Stimulated activated CD4-positive, alpha-beta T cell treated with anti-CD3 and anti-CD28 coated beads, TNF-alpha, amount 100 ng/mL, for 4 hours (primary cell): ENCODE data around the gene YPEL1.
"Not testable (repeated sequence)": the region's sequence is repeated elsewhere in the genome, so short reads cannot be mapped to it uniquely, and the experiment has no call there.

Source experiments
- DNase-seq, 3 experiments: peaks; one replicate each; pipeline ENCODE4 v3.0.0-alpha.2; 2020; ENCODE audit warnings: low read depth in 3 of 3

The YPEL1 gene

DNA sequence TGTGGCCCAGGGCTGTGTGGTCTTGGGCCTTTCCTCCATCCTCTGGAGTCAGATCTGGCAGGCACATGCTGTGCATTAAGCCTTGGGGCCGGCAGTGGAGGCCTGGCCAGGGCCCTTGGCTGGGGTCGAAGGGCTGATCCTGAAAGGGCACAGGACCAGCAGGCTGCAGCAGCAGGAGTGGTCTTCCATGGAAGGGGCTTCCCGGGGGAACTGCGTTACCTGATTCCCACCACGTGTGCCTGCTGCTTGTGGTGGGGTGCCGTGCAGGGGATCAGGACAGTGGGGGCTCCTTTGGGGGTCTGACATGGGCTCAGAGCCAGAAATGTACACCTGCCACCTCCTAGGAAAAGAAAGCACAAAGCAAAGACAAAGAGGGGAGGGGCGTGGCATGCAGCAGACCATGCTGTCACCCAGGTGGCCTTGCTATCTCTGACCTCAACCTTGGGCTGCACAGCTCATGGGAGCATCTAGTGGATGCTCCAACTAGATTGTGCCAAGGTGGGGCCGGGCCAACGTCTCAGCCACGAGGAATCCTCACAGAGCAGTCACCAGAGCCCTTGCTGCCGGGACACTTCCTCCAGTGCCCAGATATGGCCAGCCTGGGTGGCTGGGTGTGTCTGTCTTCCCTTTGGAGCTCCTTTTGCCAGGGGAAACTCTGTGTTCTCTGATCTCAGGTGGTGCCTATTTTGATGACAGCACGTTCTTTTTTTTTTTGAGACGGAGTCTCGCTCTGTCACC, 17.9 kb upstream of the YPEL1 start:
- DNase-seq = no peak

DNA sequence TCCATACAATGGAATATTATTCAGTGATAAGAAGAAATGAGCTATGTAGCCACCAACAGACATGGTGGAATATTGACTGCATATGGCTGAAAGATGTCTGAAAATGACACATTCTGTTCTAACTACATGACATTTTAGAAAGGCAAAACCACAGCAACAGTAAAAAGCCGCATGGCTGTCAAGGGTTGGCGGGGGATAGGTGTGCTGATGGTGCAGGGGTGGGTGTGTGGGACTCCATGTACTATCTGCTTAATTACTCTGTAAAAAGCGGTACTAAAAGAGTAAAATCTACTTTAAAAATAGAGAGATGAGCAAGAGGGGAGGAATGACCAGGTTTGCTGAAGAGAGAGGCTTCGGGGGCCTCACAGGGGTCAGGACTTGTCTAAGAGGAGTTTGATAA, 16.7 kb upstream of the YPEL1 start:
- DNase-seq = no peak

DNA sequence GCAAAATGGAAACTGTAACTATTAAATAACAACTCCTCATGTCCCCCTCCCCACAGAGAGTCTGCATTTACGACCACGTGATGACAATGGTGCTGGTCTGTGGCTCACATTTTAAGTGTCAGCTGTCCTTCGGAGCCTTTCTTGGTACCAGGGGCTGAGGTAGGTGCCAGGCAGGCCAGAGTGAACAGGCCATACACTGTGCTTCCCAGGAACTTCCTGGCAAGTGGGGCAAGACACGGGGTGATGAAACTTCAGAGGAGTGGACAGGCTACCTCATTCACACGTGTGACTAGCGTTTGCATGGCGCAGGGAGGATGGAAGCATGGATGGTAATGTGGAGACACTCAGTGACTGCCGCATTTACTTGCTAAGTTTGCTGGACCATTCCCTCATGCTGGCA, 10.4 kb upstream of the YPEL1 start:
- no peak for DNase-seq

DNA sequence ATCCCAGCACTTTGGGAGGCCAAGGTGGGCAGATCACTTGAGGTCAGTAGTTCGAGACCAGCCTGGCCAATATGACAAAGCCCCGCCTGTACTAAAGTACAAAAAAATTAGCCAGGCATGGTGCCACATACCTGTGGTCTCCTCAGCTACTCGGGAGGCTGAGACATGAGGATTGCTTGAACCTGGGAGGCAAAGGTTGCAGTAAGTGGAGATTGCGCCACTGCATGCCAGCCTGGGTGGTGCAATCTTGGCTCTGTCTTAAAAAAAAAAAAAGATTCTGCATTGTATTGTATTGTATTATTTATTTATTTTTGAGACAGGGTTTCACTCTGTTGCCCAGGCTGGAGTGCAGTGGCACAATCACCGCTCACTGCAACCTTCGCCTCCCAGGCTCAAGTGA, 9.3 kb upstream of the YPEL1 start:
- not testable (repeated sequence) for DNase-seq

DNA sequence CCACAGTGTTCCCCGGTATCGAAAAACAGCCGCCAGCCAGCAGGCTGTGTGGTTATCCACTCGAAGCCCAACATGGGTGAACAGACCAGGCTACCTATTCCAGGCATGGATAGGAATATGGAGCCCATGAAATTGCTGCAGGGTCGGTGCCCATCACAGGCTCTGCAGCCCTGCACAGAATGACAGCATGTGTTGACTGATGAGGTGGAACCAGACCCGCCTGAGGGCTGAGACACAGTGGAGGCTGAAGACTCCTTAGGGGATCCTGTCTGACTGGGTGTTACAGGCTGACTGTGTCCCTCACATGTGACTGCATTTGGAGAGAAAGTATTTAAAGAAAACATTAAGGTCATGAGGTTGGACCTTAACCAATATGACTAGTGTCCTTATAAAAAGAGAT, 6.2 kb upstream of the YPEL1 start:
- no peak for DNase-seq

DNA sequence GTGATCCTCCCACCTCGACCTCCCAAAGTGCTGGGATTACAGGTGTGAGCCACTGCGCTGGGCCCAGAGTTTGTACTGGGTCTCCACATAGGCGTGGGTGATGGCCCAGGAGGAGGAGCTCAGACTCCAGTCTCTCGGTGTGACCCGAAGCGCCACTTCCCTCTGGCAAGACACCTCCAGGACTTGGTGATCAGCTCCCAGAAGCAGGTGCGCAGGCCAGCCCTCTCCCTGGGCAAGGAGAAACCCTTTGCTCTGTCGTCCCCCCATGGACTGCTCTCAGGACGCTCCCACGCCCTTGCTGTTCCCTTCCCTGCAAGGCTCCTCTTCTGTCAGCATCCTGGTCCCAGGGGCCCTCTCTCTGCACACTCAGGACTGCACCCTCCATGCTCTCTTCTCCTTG, 5.5 kb upstream of the YPEL1 start:
- DNase-seq = no peak

DNA sequence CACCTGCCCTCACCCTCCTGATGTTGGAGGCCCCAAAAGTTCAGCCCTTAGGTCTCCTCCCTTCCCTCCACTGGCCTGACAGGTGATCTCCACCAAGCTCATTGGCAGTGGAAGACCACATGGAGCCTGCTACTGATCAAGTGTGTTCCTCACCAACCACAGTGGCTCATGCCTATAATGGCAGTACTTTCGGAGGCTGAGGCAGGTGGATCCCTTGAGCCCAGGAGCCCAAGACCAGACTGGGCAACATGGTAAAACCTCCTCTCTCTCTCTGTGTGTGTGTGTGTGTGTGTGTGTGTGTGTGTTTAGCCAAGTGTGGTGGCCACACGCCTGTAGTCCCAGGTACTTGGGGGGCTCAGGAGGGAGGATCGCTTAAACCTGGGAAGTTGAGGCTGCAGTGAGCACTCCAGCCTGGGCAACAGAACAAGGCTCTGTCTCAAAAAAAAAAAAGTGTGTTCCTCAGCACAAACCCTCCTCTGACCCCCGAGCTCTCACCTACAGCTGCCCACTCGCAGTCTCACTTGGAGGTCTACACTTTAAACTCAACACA, 4.3 kb upstream of the YPEL1 start:
- no peak for DNase-seq

DNA sequence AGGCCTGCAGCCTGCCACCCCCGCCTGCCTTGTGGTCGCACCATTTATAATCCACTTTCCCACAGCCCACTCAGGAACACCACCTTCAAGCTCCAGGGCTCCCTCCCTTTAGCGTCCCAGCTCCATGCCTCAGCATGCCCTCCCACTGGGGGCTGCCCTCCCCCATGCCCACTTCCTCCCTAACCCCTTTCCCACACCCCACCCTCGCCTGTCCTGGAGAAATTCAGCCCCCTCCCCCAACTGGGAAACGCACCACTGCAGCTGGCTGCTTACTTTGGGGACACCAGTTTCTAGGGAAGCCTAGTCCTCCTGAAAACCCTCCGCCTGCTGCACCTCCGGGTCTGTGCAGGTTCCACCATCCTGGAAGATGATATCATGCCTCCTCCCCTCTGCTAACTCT, 3.4 kb upstream of the YPEL1 start:
- DNase-seq = no peak

DNA sequence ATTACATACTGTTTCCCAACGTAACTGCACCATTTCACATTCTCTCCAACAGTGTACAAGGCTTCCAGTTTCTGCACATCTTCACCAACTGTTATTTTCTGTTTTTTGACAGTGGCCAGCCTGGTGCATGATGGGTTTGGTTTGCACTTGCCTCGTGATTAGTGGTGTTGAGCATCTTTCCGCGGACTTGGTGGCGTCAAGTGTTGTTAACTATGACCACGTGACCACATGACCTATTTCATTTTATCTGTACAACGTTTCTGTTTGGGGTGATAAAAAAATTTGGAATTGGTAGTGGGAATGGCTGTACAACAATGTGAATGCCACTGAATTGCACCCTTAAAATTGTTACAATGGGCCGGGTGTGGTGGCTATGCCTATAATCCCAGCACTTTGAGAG, 2.5 kb upstream of the YPEL1 start:
- DNase-seq = no peak

DNA sequence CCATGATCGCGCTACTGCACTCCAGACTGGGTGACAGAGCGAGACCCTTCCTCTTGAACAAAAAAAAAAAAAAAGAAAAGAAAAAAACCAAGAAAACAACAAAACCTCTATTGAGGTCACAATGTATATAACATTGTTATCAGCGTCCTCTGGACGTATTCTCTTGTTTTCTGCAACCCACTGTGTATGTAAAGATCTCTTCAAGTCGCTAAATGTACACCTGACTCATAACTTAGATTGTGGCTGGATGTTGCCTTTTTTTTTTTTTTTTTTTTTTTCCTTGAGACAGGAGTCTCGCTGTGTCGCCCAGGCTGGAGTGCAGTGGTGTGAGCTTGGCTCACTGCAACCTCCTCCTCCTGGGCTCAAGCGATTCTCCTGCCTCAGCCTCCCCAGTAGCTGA, 1.4 kb upstream of the YPEL1 start:
- no peak for DNase-seq

DNA sequence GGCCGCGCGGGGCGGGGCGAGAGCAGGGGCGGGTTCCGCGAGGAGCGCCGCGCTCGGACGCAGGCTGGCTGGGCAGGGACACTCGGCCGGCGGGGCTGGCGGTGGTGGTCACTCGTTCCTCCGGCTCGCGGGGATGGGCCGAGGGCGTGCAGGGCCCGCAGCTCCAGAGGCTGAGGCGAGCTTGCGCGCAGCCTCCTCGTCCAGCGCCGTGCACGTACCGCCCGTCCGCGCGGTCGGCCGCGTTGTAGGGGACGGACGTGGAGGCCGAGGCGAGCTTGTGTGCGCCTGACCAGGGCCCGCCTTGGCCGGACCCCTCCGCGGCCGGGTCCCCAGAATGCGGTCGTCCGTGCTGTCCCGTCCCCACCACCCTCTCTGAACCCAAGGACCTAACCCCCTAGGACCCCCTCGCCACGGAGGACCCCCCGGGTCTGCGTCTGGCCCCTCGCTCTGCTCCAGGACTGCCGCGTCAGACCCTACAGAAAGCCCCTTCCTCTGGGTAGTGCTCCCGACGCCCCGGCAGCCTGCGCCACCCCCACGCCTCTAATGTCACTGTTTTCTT, 569 bp upstream of the YPEL1 start:
- no peak for DNase-seq

DNA sequence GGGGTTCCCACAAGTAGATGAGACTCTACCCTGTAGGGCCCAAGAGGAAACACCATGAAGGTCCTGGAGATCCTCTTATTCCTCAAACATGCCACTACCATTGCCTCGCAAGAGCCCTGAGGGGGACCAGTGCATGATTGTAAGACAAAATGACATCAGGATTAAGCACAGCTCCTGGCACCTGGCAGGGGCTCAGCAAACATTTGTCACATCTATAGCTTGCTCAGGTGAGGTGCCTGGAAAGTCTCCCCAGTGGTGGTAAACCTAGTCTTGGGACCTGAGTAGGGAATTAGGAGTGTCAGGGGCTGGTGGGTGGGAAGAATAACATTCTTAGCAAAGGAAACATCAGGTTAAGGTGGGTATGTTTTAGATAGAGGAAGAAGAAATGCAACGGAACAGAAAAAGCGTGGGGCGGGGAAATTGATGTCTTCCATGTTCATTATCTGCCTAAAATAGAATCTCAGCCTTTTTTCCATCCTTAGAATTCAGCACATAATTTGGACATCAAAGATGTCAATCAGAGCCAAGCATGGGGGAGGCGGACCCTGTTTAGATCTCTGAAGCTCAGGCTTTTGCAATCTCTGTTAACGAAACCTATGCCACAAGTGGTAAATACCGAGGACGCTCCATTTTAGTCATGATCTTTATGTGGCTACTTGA, 924 bp downstream of the YPEL1 start:
- DNase-seq = no peak

DNA sequence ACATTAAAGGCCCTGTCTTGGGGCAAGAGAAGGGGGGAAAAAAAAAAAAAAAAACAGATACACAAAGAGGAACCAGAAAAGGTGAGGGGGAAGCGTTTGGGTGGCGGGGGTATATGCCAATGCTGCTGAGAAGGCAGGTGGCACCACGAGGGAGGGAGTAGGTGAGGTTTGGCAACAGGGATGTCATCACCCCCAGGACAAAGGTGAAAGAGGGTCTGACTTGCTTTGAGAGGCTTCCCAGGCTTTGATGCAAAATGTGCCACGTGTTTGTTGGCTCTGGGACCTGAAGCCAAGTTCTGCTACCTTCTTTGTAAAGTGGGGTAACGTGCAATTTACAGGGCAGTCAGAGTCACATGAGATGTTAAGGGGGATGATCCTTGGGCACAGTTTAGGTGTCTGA, 4.1 kb downstream of the YPEL1 start:
- no peak for DNase-seq

DNA sequence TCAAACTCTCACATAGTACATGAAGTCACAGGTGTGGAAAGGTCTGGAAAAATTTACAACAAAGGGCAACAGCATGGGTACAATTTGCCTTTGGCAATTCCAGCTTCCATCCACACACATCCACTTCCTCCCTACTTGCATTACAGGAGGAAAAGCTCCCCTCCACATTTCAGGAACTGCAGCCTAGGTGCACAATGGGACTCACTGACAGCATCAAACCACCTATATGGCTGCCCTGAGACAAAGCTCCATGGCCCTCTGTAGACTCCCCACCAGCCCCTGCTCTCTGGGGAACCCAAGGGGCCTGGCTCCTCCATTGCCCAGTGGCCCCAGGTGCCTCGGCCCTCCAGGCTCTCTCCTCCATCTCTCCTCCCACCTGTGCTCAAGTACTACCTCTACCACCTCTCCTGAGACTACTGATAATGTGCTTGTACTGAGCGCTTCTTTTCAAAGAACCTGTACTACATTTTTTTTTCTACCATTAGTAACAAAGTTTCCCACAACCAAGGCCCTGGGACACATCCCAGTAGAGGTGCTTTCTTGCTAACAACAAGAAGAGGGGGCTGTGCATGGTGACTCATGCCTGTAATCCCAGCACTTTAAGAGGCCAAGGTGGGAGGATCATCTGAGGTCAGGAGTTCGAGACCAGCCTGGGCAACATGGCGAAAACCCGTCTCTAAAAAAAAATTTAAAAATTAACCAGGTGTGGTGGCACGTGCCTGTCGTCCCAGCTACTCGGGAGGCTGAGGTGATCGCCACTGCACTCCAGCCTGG, 4.9 kb downstream of the YPEL1 start:
- no peak for DNase-seq

DNA sequence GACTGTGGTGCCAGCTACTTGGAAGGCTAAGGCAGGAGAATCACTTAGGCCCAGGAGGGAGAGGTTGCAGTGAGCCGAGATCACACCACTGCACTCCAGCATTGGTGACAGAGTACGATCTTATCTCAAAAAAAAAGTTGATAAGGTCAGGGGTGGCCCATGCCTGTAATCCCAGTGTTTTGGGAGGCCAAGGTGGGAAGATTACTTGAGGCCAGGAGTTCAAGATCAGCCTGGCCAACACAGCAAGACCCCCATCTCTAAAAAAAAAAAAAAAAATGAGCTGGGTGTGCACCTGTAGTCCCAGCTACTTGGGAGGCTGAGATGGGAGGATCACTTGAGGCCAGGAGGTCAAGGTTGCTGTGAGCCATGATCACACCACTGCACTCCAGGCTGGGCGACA, 6.4 kb downstream of the YPEL1 start:
- DNase-seq = not testable (repeated sequence)

DNA sequence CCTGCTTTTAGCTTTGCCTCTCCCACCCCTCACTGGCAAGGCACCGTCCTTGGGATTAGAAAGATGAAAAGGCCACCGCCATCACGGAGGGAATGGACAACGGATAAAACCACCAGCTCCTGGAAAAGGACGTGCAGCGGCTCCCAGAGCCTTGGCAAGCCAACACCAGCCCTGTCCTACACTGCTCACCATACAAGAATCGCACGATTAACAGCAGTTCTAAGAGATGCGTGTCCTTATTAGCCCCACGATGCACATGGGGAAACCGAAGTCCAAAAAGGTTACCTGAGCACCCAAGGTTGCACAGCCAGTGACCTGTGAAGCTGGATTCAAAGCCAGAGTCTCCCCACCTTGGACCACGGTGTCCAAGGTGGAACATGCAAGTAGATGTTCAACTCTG, 7.3 kb downstream of the YPEL1 start:
- DNase-seq = no peak

DNA sequence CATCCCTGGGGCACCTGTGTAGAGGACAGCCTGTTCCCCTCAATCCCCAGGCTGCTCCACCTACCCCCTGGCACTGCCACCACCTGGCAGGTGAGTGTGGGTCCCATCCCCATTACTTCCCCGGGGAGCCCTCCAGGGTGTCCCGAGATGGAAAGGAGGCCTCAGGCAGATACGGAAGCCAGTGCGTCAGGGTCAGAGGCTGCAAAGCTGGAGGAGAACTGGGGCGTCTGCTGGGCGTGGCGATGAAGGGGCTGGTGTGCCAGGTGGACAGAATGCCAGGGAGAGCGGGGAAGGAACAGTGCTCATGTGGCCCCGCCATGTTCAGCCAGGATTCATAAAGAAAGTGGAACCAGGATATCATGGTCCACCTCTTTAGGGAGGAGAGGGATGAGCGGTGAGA, 7.8 kb downstream of the YPEL1 start:
- no peak for DNase-seq

DNA sequence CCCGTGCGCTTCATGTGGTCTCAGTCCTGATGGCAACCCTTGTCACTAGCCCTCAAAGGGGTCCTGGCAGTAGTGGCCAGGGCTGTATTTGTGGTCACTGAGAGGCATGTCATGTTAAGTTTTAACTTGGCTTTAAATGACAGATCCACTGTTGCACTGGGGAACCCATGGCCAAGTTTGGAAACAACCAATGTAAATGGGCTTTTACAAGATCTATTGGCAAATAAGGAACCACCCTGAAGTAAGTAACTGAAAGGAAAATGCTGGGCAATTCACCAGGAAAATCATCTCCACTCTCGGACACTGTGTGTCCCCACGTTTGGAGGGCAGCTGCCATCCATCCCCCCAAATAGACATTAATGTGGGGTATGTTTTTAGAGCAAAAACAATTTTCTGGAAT, 8.4 kb downstream of the YPEL1 start:
- DNase-seq = no peak

DNA sequence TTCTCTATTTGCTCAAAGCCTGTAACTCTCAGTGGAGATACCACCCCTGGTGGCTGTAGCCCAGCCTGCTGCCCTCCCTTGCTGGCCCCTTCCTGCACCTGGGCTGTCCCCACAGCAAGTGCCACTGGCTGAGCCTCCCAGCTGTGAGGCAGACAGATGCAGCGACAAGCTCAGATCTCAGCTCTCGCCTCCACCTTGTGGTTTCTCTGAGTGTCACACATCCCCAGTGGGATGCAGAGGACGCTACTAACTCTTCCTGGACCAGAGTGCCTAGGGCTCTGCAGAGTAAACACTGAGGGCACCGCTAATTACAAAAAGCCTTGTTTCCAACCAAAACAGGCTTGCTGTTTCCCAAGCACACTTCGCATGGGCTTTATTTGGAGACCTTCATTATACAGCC, 8.9 kb downstream of the YPEL1 start:
- DNase-seq = no peak

DNA sequence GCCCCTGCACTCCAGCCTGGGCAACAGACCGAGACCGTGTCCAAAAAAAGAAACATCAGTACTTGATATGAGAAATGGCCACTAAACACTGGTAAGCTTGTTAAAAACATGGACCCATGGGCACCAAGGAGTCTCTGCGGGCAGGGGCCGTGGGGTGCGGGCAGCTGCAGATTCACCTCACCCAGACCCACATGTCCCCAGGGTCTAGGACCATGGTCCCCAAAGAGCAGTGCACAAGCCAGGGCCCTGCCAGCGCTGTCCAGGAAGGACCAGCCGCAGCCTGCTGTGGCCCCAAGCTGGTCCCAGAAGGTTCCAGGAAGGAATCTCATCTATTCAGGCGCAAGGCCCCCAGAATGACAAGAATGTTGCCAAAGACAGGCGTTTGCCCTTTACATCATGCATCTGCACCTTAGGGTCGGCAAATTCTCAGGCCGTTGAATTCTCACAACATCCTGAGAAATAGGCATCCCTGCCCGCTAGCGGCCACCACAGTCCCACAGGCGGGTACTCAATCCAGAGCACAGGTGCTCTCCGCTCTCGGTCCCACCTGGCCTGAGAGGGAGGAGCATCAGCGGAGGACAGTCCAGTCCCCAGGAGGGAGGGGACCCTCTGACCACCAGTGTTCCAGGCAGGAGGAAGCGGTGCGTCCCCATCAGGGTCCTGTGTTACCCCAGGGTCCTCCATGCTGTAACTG, 9.5 kb downstream of the YPEL1 start:
- no peak for DNase-seq

DNA sequence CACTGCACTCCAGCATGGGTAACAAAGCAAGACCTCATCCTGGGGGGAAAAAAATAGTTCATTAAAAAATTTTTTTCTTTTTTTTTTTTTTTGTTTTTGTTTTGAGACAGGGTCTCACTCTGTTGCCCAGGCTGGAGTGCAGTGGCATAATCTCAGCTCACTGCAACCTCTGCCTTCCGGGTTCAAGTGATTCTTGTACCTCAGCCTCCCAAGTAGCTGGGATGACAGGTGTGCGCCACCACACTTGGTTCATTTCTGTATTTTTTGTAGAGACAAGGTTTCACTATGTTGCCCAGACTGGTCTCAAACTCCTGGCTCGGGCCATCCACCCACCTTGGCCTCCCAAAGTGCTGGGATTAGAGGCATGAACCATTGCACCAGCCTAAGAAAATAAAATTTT, 11.1 kb downstream of the YPEL1 start:
- not testable (repeated sequence) for DNase-seq
